GM21786 (cell line): ENCODE data around the gene SF3B1.
"Not testable (repeated sequence)": the region's sequence is repeated elsewhere in the genome, so short reads cannot be mapped to it uniquely, and the experiment has no call there.

Source experiments
- ATAC-seq: cut with Tn5 transposase; IDR thresholded peaks from one replicate; pipeline ENCODE4 v1.9.1; 2021; ENCODE audit not compliant: unreplicated experiment

SF3B1 gene, protein sequence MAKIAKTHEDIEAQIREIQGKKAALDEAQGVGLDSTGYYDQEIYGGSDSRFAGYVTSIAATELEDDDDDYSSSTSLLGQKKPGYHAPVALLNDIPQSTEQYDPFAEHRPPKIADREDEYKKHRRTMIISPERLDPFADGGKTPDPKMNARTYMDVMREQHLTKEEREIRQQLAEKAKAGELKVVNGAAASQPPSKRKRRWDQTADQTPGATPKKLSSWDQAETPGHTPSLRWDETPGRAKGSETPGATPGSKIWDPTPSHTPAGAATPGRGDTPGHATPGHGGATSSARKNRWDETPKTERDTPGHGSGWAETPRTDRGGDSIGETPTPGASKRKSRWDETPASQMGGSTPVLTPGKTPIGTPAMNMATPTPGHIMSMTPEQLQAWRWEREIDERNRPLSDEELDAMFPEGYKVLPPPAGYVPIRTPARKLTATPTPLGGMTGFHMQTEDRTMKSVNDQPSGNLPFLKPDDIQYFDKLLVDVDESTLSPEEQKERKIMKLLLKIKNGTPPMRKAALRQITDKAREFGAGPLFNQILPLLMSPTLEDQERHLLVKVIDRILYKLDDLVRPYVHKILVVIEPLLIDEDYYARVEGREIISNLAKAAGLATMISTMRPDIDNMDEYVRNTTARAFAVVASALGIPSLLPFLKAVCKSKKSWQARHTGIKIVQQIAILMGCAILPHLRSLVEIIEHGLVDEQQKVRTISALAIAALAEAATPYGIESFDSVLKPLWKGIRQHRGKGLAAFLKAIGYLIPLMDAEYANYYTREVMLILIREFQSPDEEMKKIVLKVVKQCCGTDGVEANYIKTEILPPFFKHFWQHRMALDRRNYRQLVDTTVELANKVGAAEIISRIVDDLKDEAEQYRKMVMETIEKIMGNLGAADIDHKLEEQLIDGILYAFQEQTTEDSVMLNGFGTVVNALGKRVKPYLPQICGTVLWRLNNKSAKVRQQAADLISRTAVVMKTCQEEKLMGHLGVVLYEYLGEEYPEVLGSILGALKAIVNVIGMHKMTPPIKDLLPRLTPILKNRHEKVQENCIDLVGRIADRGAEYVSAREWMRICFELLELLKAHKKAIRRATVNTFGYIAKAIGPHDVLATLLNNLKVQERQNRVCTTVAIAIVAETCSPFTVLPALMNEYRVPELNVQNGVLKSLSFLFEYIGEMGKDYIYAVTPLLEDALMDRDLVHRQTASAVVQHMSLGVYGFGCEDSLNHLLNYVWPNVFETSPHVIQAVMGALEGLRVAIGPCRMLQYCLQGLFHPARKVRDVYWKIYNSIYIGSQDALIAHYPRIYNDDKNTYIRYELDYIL

DNA sequence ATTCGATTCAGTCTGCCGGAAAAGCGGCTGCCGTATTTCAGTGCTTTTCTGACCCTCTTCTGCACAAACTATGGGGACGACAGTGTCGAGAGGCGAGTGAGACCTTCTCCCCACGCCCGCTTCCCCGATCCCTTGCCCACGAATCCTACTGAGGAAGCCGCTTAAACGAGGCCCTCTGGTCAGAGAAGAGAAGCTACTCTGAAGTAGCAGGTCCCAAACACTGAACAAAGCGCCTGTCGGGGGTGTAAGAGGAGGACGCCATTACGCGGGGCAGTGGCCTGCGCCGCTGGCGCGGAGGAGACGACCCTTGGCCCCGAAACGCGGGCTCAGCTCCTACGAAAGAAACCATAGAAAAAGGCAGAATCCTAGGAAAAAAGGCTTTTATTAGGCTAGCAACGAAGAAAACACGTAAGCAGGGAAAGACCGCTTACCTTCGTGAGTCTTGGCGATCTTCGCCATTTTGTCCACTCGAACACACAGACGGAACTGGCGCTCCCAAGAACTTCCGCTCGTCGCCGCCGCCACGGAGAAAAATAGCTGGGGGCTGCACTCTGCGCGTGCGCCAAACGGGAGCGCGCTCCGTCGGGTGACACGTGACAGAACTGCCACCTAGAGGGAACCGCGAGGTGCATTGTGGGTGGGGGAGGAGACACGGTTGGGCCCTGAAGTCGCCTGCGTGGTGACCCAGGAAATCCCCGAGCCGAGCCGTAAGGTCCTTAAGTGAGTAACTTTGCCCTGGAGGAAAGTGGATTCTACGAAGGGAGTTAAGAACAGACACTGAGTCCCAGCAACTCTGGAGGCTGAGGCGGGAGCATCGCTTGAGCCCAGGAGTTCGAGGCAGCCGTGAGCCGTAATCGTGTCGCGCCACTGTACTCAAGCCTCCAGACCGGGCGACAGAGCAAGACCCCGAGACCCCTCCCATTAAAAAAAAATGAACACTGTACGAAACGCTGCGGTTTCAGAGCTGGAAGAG, at the start of gene SF3B1:
Gene SF3B1 (minus strand): TSS at position 488 of the 973 bp plus-strand sequence. CDS start 29 bp downstream, at position 459.
- peak; percentile 94 for ATAC-seq

DNA sequence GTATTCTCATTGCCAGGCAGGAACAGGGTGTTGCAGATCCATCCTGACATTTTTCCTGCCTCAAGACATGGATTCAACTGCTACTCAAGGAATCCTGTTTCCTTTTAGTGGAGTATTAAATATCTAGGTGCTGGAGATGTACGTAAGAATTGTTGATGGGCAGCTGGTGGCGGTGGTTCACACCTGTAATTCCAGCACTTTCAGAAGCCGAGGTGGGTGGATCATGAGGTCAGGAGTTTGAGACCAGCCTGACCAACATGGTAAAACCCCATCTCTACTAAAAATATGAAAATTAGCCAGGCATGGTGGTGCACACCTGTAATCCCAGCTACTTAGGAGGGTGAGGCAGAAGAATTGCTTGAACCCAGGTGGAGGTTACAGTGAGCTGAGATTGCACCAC, 49.4 kb upstream of the SF3B1 start:
- not testable (repeated sequence) for ATAC-seq

DNA sequence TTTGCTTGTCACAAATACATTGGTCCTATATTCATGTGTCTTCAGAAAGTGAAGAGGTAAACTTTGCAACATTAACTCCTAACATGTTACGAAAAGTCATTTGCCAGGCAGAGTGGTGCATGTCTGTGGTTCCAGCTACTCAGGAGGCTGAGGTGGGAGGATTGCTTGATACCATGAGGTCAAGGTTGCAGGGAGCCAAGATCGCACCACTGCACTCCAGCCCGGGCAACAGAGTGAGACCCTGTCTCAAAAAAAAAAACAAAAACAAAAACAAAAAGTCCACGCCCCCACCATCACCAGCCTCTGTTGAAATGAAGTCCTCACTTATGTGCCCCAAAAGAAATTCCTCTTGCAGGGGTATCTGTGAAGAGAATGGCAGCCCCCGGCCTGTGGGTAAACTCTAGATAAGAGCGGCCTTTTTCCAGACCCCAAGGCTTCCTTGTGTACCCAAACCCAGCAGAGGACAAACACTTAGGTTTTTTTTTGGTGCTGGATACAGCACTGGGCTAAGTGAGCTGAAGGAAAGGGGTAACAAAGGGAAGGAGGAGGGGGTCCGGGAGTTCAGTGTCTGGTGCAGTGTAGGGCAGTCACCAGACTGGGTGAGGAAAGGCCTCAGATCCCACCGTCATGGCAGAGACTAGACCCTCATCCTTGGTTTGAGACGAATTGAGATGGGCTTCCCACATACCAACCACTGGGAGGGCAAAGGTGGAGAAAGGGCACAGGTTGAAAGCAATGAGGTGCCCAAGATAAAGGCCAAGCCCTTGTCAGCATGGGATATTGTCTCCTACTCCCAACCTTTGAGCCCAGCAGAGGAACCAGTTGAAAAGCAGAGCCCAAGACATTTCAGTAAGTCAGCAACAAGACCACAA, 45.6 kb upstream of the SF3B1 start:
- no peak for ATAC-seq

DNA sequence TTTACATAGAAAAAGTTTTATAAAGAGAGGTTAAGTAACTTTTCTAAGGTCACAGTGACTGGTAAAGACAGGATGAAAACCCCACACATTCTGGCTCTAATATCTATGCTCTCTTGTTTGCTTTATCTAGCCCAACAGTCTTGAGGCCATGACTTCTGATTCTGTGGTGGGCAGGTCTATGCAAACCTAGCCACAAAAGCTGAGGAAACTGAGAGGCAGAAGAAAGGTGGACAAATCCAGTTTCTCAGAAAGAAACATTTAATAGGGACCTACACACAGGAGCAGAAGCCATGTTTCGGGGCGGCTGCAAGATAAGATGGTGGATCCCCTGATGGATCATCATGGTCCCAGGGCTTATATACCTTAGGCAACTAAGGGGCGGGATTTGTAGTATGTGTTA, 43.0 kb upstream of the SF3B1 start:
- no peak for ATAC-seq

DNA sequence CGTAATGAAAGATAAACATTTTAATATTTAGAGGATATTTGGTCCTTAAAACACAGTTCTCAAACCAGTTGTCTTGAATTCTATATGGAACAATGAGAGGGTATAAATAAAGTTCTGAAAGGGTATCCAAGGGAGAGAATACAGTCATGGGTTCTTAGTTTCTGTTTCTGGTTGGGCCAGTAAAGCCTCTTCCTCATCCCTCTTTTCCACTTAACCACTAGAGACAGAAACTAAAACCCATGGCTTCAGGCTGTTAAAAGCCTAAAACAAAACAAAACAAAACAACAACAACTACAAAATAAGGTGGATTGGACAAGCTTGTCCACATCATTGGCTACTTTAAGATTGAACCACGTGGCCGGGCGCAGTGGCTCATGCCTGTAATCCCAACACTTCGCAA, 37.3 kb upstream of the SF3B1 start:
- no peak for ATAC-seq

DNA sequence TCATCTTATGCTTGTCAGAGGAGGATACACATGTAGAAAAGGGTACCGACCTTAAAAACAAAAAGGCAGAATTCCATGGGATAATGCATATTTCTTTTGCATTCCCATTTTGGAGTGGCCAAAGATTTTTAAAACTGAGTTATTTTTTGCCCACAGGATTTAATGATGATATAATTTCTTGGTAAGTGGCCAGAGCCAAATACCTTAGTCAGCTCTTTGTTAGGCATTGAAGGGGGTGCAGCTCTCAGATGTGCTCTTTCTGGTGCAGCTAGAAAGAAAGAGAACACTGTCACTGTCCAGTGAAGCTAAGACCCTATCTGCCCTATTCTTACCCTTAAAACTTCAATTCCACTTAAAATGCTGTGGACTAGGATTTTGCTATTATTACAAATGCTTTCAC, 29.3 kb upstream of the SF3B1 start:
- ATAC-seq, result no peak

DNA sequence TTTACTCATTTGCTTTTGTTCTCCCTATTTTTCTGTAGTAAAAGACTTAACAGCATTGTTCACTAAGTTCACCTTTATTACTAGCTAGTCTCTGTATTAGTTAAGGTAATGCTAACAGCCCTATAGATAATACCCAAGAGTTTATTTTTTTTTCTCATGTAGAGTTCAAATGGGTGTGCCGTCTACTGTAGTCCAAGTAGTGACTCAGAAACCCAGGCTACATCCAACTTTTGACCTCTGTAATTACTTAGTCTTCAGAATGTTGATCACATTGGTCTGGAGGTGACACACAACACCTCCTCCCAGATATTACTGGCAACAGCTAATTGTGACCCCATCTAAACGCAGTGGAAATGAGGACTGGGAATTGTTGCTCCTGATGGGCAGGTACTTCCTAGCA, 26.2 kb upstream of the SF3B1 start:
- no peak for ATAC-seq

DNA sequence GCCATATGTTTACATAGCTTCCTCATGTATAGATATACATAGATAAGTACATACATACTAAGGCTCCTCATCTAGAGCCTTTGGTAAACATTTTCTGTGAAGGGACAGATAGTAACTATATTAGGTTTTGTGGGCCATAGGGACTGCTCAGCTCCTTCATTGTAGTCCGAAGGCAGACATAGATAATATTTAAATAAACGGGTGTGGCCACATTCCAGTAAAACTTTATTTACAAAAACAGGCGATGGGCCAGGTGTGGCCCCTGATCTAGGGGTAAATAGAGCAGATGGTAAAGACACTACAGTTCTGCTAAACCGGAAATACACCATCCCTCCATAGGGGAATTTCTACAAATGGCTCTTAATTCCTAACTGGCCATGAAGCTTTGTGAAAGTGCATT, 25.8 kb upstream of the SF3B1 start:
- ATAC-seq, result no peak

DNA sequence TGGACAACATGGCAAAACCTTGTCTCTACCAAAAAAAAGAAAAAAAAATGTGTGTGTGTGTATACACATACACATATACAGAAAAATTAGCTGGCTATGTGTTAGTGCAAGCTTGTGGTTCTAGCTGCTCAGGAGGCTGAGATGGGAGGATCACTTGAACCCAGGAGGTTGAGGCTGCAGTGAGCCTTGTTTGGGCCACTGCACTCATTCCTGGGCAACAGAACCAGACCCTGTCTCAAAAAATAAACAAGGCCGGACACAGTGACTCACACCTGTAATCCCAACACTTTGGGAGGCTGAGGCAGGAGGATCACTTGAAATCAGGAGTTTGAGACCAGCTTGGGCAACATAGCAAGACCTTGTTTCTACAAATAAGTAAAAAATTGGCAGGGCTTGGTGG, 20.6 kb upstream of the SF3B1 start:
- ATAC-seq, result no peak

DNA sequence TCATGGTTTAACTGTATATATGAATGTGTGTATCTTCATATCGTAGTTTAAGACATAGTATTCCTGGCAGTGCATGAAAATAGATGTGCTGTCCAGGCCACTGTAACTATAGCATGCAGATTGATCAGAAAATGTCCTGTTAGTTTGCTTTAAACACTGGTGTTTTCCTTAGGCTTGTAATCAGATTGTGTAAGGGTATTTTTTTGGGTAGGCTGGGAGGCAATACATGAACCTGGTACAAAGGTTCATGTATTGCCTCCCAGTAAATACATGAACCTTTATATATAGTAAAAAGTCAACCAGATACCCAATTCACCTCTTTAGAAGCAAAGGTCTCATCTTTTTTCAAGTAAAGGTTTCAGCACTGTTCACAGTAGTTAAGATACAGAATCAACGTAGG, 20.1 kb upstream of the SF3B1 start:
- no peak for ATAC-seq

DNA sequence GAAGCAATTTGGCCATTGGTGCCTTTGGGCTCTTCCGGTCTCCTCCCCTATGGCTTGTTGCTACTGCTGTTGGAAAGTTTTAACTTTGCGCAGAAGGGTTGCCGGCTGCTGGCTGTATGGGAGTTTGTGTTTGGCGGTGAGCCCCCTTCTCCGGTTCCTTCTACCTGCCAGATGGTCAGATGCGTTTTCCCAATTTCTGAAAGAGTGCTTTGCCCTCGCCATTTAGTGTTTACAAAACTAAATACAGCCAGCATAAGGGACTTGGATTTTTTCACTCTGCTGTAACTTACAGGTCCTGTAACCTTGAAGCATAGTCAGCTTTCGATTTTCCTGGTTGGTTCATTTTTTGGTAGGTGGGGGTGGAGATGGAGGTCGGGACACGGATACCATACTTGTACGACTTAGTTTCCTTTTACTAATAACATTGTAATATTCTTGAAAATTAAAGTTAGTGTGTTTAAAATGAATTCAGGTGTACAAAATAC, 19.1 kb upstream of the SF3B1 start:
- peak; percentile 28 for ATAC-seq

DNA sequence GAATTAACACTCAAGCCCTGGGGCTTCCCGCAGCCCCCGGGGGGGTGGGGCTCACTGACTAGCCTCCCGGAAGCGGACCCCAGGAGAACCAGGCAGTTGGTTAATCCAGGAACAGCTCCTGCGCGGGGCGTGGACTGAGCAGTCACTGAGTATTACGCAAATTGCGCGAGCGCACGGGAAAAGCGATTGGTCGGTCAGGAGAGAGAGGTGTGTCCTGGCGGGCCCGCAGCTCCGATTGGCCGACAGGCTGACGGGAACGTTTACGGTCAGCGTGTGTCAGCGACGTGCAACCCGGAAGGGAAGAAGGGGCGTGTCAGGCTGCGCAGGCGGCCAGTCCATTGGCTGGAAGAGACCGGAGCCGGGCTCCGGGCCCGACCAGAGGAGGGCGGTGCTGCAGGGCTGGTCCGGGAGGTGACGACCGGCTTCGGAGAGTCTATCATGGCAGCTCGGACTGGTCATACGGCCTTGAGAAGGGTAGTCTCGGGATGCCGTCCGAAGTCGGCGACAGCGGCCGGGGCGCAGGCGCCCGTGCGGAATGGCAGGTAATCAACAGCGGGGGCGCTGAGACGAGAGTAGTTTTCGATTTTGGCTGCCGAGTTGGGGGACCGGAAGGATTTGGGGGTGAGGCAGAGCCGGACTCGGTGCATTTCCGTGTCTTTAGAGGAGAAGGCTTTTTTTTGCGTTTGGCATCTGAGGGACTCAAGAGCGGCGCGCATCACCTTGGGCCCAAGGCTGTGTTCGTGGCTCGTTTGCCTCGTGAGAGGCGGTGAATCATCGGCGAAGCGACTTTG, 18.5 kb upstream of the SF3B1 start, which contains the start of gene COQ10B:
Gene COQ10B (plus strand): TSS at position 430 of the 791 bp plus-strand sequence. CDS start 9 bp downstream, at position 439.
- peak; percentile 93 for ATAC-seq

DNA sequence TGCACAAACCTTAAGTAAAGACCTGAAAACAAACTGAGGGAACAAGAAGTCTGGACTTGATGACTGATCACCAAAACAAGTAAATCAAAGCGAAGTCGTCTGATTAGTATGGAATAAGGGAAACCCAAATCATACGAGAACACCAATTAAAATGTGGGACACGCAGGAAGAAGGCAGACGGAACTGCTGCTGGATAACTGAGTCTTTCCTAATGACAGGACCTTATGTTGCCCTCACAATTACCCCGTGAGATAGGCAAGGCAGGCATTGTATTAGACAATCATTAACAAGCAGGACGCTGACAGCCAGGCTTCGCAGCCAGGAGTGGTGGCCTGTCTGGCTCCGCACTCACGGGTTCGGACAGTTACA, 17.9 kb upstream of the SF3B1 start:
- ATAC-seq, result no peak

DNA sequence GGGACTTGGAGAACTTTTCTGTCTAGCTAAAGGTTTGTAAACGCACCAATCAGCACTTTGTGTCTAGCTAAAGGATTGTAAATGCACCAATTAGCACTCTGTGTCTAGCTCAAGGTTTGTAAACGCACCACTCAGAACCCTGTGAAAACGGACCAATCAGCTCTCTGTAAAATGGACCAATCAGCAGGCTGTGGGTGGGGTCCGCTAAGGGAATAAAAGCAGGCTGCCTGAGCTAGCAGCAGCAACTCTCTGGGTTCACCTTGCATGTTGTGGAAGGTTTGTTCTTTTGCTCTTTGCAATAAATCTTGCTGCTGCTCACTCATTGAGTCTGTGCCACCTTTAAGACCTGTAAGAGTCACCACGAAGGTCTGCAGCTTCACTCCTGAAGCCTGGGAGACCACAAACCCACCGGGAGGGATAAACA, 16.1 kb upstream of the SF3B1 start:
- not testable (repeated sequence) for ATAC-seq

DNA sequence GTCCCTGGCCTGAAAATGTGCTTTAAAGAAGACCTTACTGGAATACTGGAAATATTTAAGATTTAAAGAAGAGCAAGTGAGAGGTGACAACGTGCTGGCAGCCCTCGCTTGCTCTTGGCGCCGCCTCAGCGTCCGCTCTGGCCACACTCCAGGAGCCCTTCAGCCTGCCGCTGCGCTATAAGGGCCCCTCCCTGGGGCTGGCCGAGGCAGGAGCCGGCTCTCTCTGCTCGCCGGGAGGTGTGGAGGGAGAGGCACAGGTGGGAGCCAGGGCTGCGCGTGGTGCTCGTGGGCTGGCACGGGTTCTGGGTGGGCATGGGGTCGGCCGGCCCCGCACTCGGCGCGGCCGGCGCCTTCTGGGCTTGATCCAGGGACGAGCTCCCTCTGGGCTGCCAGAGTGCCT, 15.6 kb upstream of the SF3B1 start:
- ATAC-seq, result no peak

DNA sequence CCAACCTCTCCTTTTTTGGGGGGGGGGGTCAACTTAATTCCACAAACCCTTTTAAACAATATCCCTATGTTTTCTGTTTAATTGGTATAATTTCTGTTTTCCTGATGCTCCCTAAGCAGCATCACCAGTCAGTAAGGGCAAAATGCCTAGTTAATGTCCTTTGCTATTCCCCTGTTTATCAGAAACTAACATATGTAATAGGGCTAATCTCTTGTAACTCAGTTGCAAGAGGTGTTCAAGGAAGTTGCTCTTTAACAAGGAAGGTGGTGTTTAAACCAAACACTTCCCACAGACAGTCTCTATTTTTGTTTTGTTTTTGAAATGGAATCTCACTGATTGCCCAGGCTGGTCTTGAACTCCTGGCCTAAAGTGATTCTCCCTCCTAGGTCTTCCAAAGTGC, 12.0 kb upstream of the SF3B1 start:
- ATAC-seq, result no peak

DNA sequence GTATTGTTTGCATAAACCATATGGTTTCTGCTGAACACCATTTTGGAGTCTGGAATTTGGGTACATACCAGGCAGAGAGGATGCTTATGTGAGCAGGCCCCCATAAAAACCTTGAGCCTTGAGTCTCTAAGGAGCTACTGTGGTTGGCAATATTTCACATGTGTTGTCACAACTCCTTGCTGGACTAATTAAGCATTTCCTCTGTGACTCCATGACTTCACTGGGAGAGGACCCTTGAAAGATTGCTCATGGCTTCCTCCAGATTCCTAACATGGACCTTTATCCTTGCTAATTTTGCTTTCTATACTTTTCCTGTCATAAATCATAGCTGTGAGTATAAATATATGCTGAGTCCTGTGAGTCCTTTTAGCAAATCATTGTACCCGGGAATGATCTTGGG, 10.9 kb upstream of the SF3B1 start:
- no peak for ATAC-seq

DNA sequence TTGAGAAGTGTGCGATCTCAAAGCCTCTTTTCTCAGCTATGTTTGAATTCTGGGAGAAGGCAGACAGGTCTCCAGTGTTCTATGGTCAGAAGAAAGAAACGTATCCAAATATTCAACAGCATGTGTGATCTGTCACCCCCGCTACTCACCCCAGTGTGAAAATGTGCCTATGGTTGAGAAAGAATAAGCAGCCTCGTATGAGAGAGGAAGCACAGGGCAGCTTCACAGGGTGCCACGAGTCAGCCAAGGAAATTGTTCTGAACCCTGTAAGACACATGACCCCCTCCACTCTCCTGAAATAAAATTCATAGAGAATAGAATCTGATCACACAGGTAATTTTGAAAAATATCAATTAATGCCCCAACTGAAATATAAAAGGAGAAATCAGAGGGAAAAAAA, 8.0 kb upstream of the SF3B1 start:
- ATAC-seq, result no peak
